WTC11 (cell line): Measurements from ENCODE around the gene PLSCR2. TPM values are rescaled to one million over a fixed set of nuclear protein-coding genes. Genes with fewer than 3 reads are reported as not detected.

Source experiments
- ATAC-seq: fragments of 200-7000 bp; cut with Tn5 transposase; 2 replicates; pipeline ENCODE4 v1.10.0; 2021; ENCODE audit warnings: mild to moderate bottlenecking, moderate library complexity
- CTCF ChIA-PET: fragments of 300-600 bp; sonication (Branson Sonifier 250); formaldehyde crosslinking; loops from one replicate; lab custom pipeline; 2021; ENCODE audit warnings: antibody characterized with exemption; lab: Charles Lee
- POLR2A ChIA-PET: fragments of 350-600 bp; sonication (Branson Sonifier 250); formaldehyde crosslinking; loops from one replicate; lab custom pipeline; 2021; ENCODE audit warnings: antibody characterized with exemption; lab: Charles Lee
- DNase-seq: peaks from one replicate; pipeline ENCODE4 v3.0.0; 2021; ENCODE audit warnings: low spot score
- H3K27ac Mint-ChIP-seq: 2 replicates; pipeline ENCODE4 v1.8.0; 2021; ENCODE audit warnings: mixed read lengths
- H3K27me3 Mint-ChIP-seq: 2 replicates; pipeline ENCODE4 v1.8.0; 2021; ENCODE audit warnings: low read depth, mild to moderate bottlenecking, moderate library complexity, mixed read lengths
- H3K36me3 Mint-ChIP-seq: 2 replicates; pipeline ENCODE4 v1.8.0; 2021; ENCODE audit warnings: mixed read lengths
- H3K4me1 Mint-ChIP-seq: 2 replicates; pipeline ENCODE4 v1.8.0; 2022; ENCODE audit warnings: mixed read lengths
- H3K4me3 Mint-ChIP-seq: 2 replicates; pipeline ENCODE4 v1.8.0; 2021; ENCODE audit warnings: mild to moderate bottlenecking, moderate library complexity, mixed read lengths
- H3K9me3 Mint-ChIP-seq: 2 replicates; pipeline ENCODE4 v1.8.0; 2021; ENCODE audit warnings: mixed read lengths
- CDX4 ChIP-seq: fragments of 250-450 bp; sonication (Bioruptor Pico); IDR thresholded peaks from 2 replicates; pipeline ENCODE4 v1.9.0; 2021; ENCODE audit warnings: moderate library complexity, mild to moderate bottlenecking, inconsistent platforms, borderline replicate concordance
- CTCF ChIP-seq: fragments of 200-600 bp; IDR thresholded peaks from 2 replicates; pipeline ENCODE4 v1.8.0; 2022; ENCODE audit warnings: antibody characterized with exemption
- ETV6 ChIP-seq: sonication (generic); formaldehyde crosslinking; IDR thresholded peaks from 2 replicates; pipeline ENCODE4 v1.8.1; 2022; ENCODE audit warnings: mild to moderate bottlenecking, missing genetic modification reagents
- FOXJ3 ChIP-seq: sonication (generic); formaldehyde crosslinking; IDR thresholded peaks from 2 replicates; pipeline ENCODE4 v1.9.0; 2021; ENCODE audit warnings: missing genetic modification reagents, mild to moderate bottlenecking, borderline replicate concordance
- MAX ChIP-seq: sonication (generic); formaldehyde crosslinking; IDR thresholded peaks from 2 replicates; pipeline ENCODE4 v1.8.0; 2022; ENCODE audit warnings: mild to moderate bottlenecking, missing genetic modification reagents
- NFATC4 ChIP-seq: fragments of 250-450 bp; sonication (Bioruptor Pico); IDR thresholded peaks from 2 replicates; pipeline ENCODE4 v1.9.0; 2021; ENCODE audit warnings: mild to moderate bottlenecking
- NR1H2 ChIP-seq: sonication (generic); formaldehyde crosslinking; IDR thresholded peaks from 2 replicates; pipeline ENCODE4 v1.9.0; 2021; ENCODE audit warnings: mild to moderate bottlenecking, moderate library complexity, missing genetic modification reagents
- PRDM15 ChIP-seq: sonication (generic); formaldehyde crosslinking; IDR thresholded peaks from 2 replicates; pipeline ENCODE4 v1.8.0; 2022; ENCODE audit warnings: missing genetic modification reagents
- SP1 ChIP-seq: sonication (generic); formaldehyde crosslinking; conservative IDR thresholded peaks from 2 replicates; pipeline ENCODE4 v1.8.1; 2022; ENCODE audit warnings: missing genetic modification reagents
- ZBTB21 ChIP-seq: sonication (generic); formaldehyde crosslinking; IDR thresholded peaks from 2 replicates; pipeline ENCODE4 v1.8.1; 2023; ENCODE audit warnings: mild to moderate bottlenecking, missing genetic modification reagents, borderline replicate concordance
- ZNF396 ChIP-seq: fragments of 250-450 bp; sonication (Bioruptor Pico); IDR thresholded peaks from 2 replicates; pipeline ENCODE4 v1.8.0; 2021; ENCODE audit warnings: mild to moderate bottlenecking, moderate library complexity, borderline replicate concordance
- ZNF425 ChIP-seq: fragments of 250-450 bp; sonication (Bioruptor Pico); conservative IDR thresholded peaks from 2 replicates; pipeline ENCODE4 v1.9.0; 2021; ENCODE audit warnings: mild to moderate bottlenecking
- ZNF512 ChIP-seq: sonication (generic); formaldehyde crosslinking; IDR thresholded peaks from 2 replicates; pipeline ENCODE4 v1.8.1; 2022; ENCODE audit warnings: missing genetic modification reagents, borderline replicate concordance
- ZNF532 ChIP-seq: fragments of 250-450 bp; sonication (Bioruptor Pico); IDR thresholded peaks from 2 replicates; pipeline ENCODE4 v1.9.0; 2021; ENCODE audit warnings: mild to moderate bottlenecking, borderline replicate concordance
- ZSCAN18 ChIP-seq: fragments of 250-450 bp; sonication (Bioruptor Pico); IDR thresholded peaks from 2 replicates; pipeline ENCODE4 v2.1.2; 2022; ENCODE audit warnings: mild to moderate bottlenecking, moderate library complexity
- total RNA-seq: library from RNA; stranded (reverse); gene quantifications from 3 replicates; pipeline ENCODE4 v1.2.3, GENCODE V29; 2021

Gene PLSCR2
- total RNA-seq, 1 experiment from 2014 or later = 0.39 TPM

GRCh38 chr3:146468234-146468633 is 1.1 kb downstream of the PLSCR2 start (continued):
- TF ChIP-seq ZNF512 (CRISPR knock-in tag) (no peak), ZNF396 (no peak), PRDM15 (CRISPR knock-in tag) (no peak), NR1H2 (CRISPR knock-in tag) (no peak), SP1 (CRISPR knock-in tag) (no peak), CDX4 (CRISPR knock-in tag) (no peak)
- TF ChIP-seq, all 79 proteins: peak for 0

- POLR2A ChIA-PET = no interaction called here
- peaks cover 16% of the 10 kb centered on the region for H3K4me1 Mint-ChIP-seq
- ATAC-seq = no peak
- TF ChIP-seq ZBTB21 (CRISPR knock-in tag) (no peak), FOXJ3 (CRISPR knock-in tag) (no peak), ZSCAN18 (CRISPR knock-in tag) (no peak), ZNF532 (CRISPR knock-in tag) (no peak), PRDM15 (CRISPR knock-in tag) (no peak), ETV6 (CRISPR knock-in tag) (no peak), NFATC4 (CRISPR knock-in tag) (no peak), CTCF (no peak), ZNF425 (CRISPR knock-in tag) (no peak), MAX (CRISPR knock-in tag) (no peak)
These were observed 2.8 kb downstream of the PLSCR2 start for GRCh38 chr3:146466604-146467003.

More at GRCh38 chr3:146466604-146467003, 2.8 kb downstream of the PLSCR2 start:
- CTCF ChIA-PET = no interaction called here
- no peaks in the 10 kb centered on the region for H3K9me3 Mint-ChIP-seq
- H3K27me3 Mint-ChIP-seq = no peaks in the 10 kb centered on the region
- H3K27ac Mint-ChIP-seq = no peak overlapping the region
- H3K36me3 Mint-ChIP-seq = no peaks in the 10 kb centered on the region
- DNase-seq = no peak
- H3K4me3 Mint-ChIP-seq = no peak overlapping the region
